ENCODE measurements around the gene PKHD1.

DNA sequence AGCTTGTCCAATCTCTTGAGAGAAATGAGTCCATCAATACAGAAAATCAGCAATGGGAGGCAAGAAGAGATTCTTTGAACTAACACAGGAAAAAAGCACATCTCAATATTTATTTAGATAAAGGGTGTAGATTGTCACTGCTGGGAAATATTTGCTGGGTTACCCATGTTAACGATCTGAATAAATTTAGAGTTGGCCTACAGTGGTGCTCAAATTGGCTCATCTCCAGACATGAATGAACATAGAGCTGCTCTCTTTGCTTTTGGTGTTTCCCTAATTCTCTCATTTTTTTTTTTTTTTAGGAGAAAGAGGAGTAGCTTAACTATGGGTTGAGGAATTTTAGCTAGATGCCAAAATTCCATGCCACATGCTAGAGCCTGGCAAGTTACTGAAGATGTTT is 471.2 kb downstream of the PKHD1 start:
- TF ChIP-seq TAF1 (IDR thresholded peaks at IDR 0.05; ENCODE audit: low read depth), result no peak
- no peak for TF ChIP-seq EP300 (IDR thresholded peaks at IDR 0.05; ENCODE audit: borderline replicate concordance)
- no peak for TF ChIP-seq YY1 (IDR thresholded peaks at IDR 0.05; ENCODE audit: low read depth)
- TF ChIP-seq MAX (IDR thresholded peaks at IDR 0.05), result no peak
- no peak for TF ChIP-seq RAD21 (IDR thresholded peaks at IDR 0.05; ENCODE audit: low read depth)
- no peak for TF ChIP-seq CREB1 (IDR thresholded peaks at IDR 0.05; ENCODE audit: low read depth)
- no peak for TF ChIP-seq TEAD4 (IDR thresholded peaks at IDR 0.05)
- TF ChIP-seq CEBPB (IDR thresholded peaks at IDR 0.05), result no peak

All from Ishikawa (cell line).